Activated CD4-positive, alpha-beta T cell treated with anti-CD3 and anti-CD28 coated beads, Interleukin-2, amount 50 U/mL, for 1 hour (primary cell): ENCODE data around the gene GBX1.

Experiments
- DNase-seq: peaks from one replicate; pipeline ENCODE4 v3.0.0-alpha.2; 2020

Gene GBX1

GRCh38 chr7:151125470-151125845 lies 42.0 kb downstream of the GBX1 start:
- no peak for DNase-seq

- no peak for DNase-seq
These were observed 42.5 kb downstream of the GBX1 start for GRCh38 chr7:151124899-151125399.

GRCh38 chr7:151124481-151124880 lies 43.0 kb downstream of the GBX1 start:
- DNase-seq, result no peak

GRCh38 chr7:151123822-151124464 lies 43.6 kb downstream of the GBX1 start:
- DNase-seq, result peak; percentile 85

GRCh38 chr7:151123158-151123821 lies 44.2 kb downstream of the GBX1 start:
- no peak for DNase-seq

- DNase-seq, result no peak
These were observed 44.7 kb downstream of the GBX1 start for GRCh38 chr7:151122796-151123157.

GRCh38 chr7:151122276-151122675 lies 45.2 kb downstream of the GBX1 start:
- no peak for DNase-seq

- DNase-seq, result no peak
These were observed 45.9 kb downstream of the GBX1 start for GRCh38 chr7:151121380-151122170.

GRCh38 chr7:151120896-151121295 lies 46.6 kb downstream of the GBX1 start:
- no peak for DNase-seq

GRCh38 chr7:151119902-151120301 lies 47.6 kb downstream of the GBX1 start:
- no peak for DNase-seq

- no peak for DNase-seq
These were observed 48.5 kb downstream of the GBX1 start for GRCh38 chr7:151119055-151119415.

- DNase-seq, result no peak
These were observed 49.1 kb downstream of the GBX1 start for GRCh38 chr7:151118108-151119054.

- DNase-seq, result peak; percentile 46
These were observed 49.9 kb downstream of the GBX1 start for GRCh38 chr7:151117565-151117964.

GRCh38 chr7:151116603-151117440 lies 50.7 kb downstream of the GBX1 start:
- DNase-seq, result no peak

- DNase-seq, result no peak
These were observed 51.6 kb downstream of the GBX1 start for GRCh38 chr7:151115836-151116418.

GRCh38 chr7:151115121-151115835 lies 52.2 kb downstream of the GBX1 start:
- peak; percentile 20 for DNase-seq

- DNase-seq, result no peak
These were observed 53.1 kb downstream of the GBX1 start for GRCh38 chr7:151114151-151115090.

GRCh38 chr7:151113344-151114150 lies 53.9 kb downstream of the GBX1 start:
- DNase-seq, result no peak
